ENCODE data around the gene SHB. TPM values are rescaled to one million over a fixed set of nuclear protein-coding genes. Genes with fewer than 3 reads are reported as not detected.

SHB gene
- total and polyA plus RNA-seq, 2 of the 8 experiments (the other 6 are each of a cell fraction or from before 2014, with no cell fraction given) = 4.1 to 12.6 TPM

- Histone ChIP-seq H2BK15ac (ENCODE audit: low read length) (peak overlapping the region; percentile 16; the same call in 1 of the 2 replicates), H3K56ac (replicated peaks; ENCODE audit: insufficient read length, low read depth, low read length) (no peak overlapping the region), H3K27me3 (replicated peaks in 1 of 4; ENCODE audit: control insufficient read depth in 3 of 4, extremely low read depth in 1 of 4, insufficient read depth in 3 of 4, low read length in 3 of 4) (no peaks in the 10 kb centered on the region), H3K18ac (ENCODE audit: extremely low read depth, low read length) (no peak overlapping the region; the same call in 1 of the 2 replicates), H3K36me3 (ENCODE audit: control insufficient read depth in 2 of 4, insufficient read depth in 4 of 4, low read length in 3 of 4) (no peaks in the 10 kb centered on the region; a peak in 1 of 8 replicates), H3K79me1 (ENCODE audit: low read depth, low read length) (no peaks in the 10 kb centered on the region), H4K5ac (ENCODE audit: insufficient read length, low read depth, low read length) (no peak overlapping the region), H3K4ac (replicated peaks; ENCODE audit: insufficient read length, low read depth, low read length) (no peak overlapping the region), H3K23ac (ENCODE audit: insufficient read length) (no peak overlapping the region), H3K27ac (ENCODE audit: low read depth, low read length) (no peak overlapping the region), H2BK120ac (replicated peaks; ENCODE audit: low read depth, low read length) (no peak overlapping the region), H4K91ac (replicated peaks; ENCODE audit: insufficient read length, low read length) (no peak overlapping the region), H2AK5ac (ENCODE audit: low read depth, low read length) (no peak overlapping the region), H3K79me2 (ENCODE audit: control insufficient read depth in 1 of 2, insufficient read depth in 2 of 2, low read length in 2 of 2) (no peaks in the 10 kb centered on the region), H4K20me1 (replicated peaks in 1 of 2; ENCODE audit: control insufficient read depth in 1 of 2, insufficient read depth in 2 of 2, low read length in 2 of 2) (no peaks in the 10 kb centered on the region), H3K4me1 (replicated peaks in 1 of 4; ENCODE audit: control insufficient read depth in 3 of 4, insufficient read depth in 4 of 4, low read length in 3 of 4) (peaks cover 0 to 4% (median 2%) of the 10 kb centered on the region in 4 experiments; a peak in 2 of 7 replicates), H2AFZ (ENCODE audit: low read length) (no peak overlapping the region), H3K9ac (replicated peaks in 1 of 4; ENCODE audit: extremely low read depth in 1 of 4, low read depth in 3 of 4, low read length in 3 of 4) (no peak overlapping the region), H2BK20ac (ENCODE audit: low read length) (no peak overlapping the region), H4K8ac (ENCODE audit: extremely low read depth, insufficient read depth, low read length) (no peak overlapping the region), H3K4me2 (ENCODE audit: insufficient read depth in 1 of 2, low read depth in 2 of 2, low read length in 2 of 2) (no peak overlapping the region), H2BK12ac (ENCODE audit: low read depth, low read length) (0 out of 2 replicates have a peak overlapping the region, but pooled peaks have one; percentile 39), H3K4me3 (ENCODE audit: extremely low read depth in 1 of 4, insufficient read depth in 2 of 4, low read depth in 3 of 4, low read length in 4 of 4) (no peak overlapping the region), H3K9me3 (ENCODE audit: insufficient read depth in 2 of 2, low read depth in 1 of 2, low read length in 1 of 2) (no peaks in the 10 kb centered on the region), H3K14ac (ENCODE audit: insufficient read length) (no peak overlapping the region), H3K23me2 (ENCODE audit: low read depth, low read length) (no peaks in the 10 kb centered on the region), H2BK5ac (ENCODE audit: low read depth, low read length) (no peak overlapping the region)
- CTCF ChIA-PET (ENCODE audit: partially characterized antibody) = interaction anchor here (0.8 to 4.5 kb wide), 22 partner anchors 10 to 486 kb away, joined by 3 to 31 read pairs (median 7); partner anchors contain the start of gene SLC25A51
- FAIRE-seq (no peak), DNase-seq (ENCODE audit: low read depth in 1 of 2, low spot score in 2 of 2) (no peak)
- no peak for TF ChIP-seq SIX5 (IDR thresholded peaks at IDR 0.05; ENCODE audit: low read depth, low read length)
- TF ChIP-seq USF2 (IDR thresholded peaks at IDR 0.05; ENCODE audit: low read length) = no peak
- TF ChIP-seq PHF8 (conservative IDR thresholded peaks at IDR 0.05; ENCODE audit: low read depth, low read length) = no peak
- no peak for TF ChIP-seq TEAD4 (IDR thresholded peaks at IDR 0.05; ENCODE audit: low read depth, low read length)
- no peak for TF ChIP-seq RBBP5 (IDR thresholded peaks at IDR 0.05; ENCODE audit: borderline replicate concordance, low read depth, low read length)
- WGBS, 2 experiments (ENCODE audit: extremely low coverage in 1 of 2, insufficient coverage in 1 of 2, insufficient read length in 1 of 2, insufficient replicate concordance in 2 of 2, low coverage in 1 of 2, low lambda C conversion rate in 2 of 2, missing lambda C conversion rate in 1 of 2) = 91% methylated on average over 6 of the region's 11 CpGs; no CpG with 5 or more reads in 1 of the 2 experiments
- POLR2A ChIA-PET (ENCODE audit: partially characterized antibody) = interaction anchor here (0.7 kb wide), 1 partner anchor 114 kb away, joined by 3 read pairs; no protein-coding TSS in a partner anchor
Measured at GRCh38 chr9:37914701-37915358, 154.2 kb downstream of the SHB start.
